ENCODE measurements around the gene FMR1.

GRCh38 chrX:147913570-147913969 is 1.9 kb downstream of the FMR1 start:
- TF ChIP-seq CTCF (IDR thresholded peaks at IDR 0.05; ENCODE audit: insufficient read depth, low read depth, low read length) (no peak), EZH2 (IDR thresholded peaks at IDR 0.05; ENCODE audit: insufficient read depth, low read length) (no peak)
